Neural cell (in vitro differentiated cells): ENCODE data around the gene ATG7. TPM values are rescaled to one million over a fixed set of nuclear protein-coding genes. Genes with fewer than 3 reads are reported as not detected.

ENCODE experiments used
- H2AFZ ChIP-seq: fragments of 200-600, 300-800 bp; sonication (generic), shearing (Covaris generic); 2 replicates; pipeline ENCODE4 v1.6.0; 2014; ENCODE audit warnings: low read depth, mild to moderate bottlenecking, antibody characterized with exemption, low read length, moderate library complexity
- H3F3A ChIP-seq: fragments of 200-600 bp; shearing (Covaris generic); 2 replicates; pipeline ENCODE4 v1.6.1; 2016; ENCODE audit warnings: mild to moderate bottlenecking, moderate library complexity, mixed read lengths, antibody characterized with exemption, low read length; ENCODE audit not compliant: insufficient read depth, poor library complexity, severe bottlenecking
- H3K27ac ChIP-seq: fragments of 200-600, 300-800 bp; sonication (generic), shearing (Covaris generic); 2 replicates; pipeline ENCODE4 v1.5.1; 2014; ENCODE audit warnings: mild to moderate bottlenecking, low read length, moderate library complexity
- H3K27me3 ChIP-seq: fragments of 300-800, 200-600 bp; sonication (generic), shearing (Covaris generic); 2 replicates; pipeline ENCODE4 v1.6.0; 2014; ENCODE audit warnings: mild to moderate bottlenecking, low read depth, low read length, moderate library complexity; ENCODE audit not compliant: insufficient read depth
- H3K36me3 ChIP-seq: fragments of 300-800, 200-600 bp; sonication (generic), shearing (Covaris generic); 2 replicates; pipeline ENCODE4 v1.5.1; 2014; ENCODE audit warnings: mild to moderate bottlenecking, antibody characterized with exemption, low read length, moderate library complexity; ENCODE audit not compliant: insufficient read depth
- H3K4me2 ChIP-seq: fragments of 300-800, 200-600 bp; sonication (generic), shearing (Covaris generic); 2 replicates; pipeline ENCODE4 v1.6.0; 2014; ENCODE audit warnings: mild to moderate bottlenecking, low read length
- H3K4me3 ChIP-seq: fragments of 300-800, 200-600 bp; sonication (generic), shearing (Covaris generic); 2 replicates; pipeline ENCODE4 v1.5.1; 2014; ENCODE audit warnings: mild to moderate bottlenecking, low read length, moderate library complexity
- H3K79me2 ChIP-seq: fragments of 200-600 bp; shearing (Covaris generic); replicated peaks from 2 replicates; pipeline ENCODE4 v1.6.0; 2014; ENCODE audit warnings: mild to moderate bottlenecking, low read length, moderate library complexity; ENCODE audit not compliant: insufficient read depth
- H3K9ac ChIP-seq: fragments of 300-800, 200-600 bp; sonication (generic), shearing (Covaris generic); 2 replicates; pipeline ENCODE4 v1.6.1; 2016; ENCODE audit warnings: mild to moderate bottlenecking, low read length, mixed read lengths
- H3K9me2 ChIP-seq: fragments of 200-600 bp; shearing (Covaris generic); 2 replicates; pipeline ENCODE4 v1.6.1; 2016; ENCODE audit warnings: mild to moderate bottlenecking, low read length, mixed read lengths; ENCODE audit not compliant: insufficient read depth
- H3K9me3 ChIP-seq: fragments of 200-600, 300-800 bp; sonication (generic), shearing (Covaris generic); 2 replicates; pipeline ENCODE4 v1.6.1; 2016; ENCODE audit warnings: mild to moderate bottlenecking, mixed run types, low read length, moderate library complexity, mixed read lengths
- H4K20me1 ChIP-seq: fragments of 200-600 bp; shearing (Covaris generic); 2 replicates; pipeline ENCODE4 v1.6.1; 2016; ENCODE audit warnings: mild to moderate bottlenecking, mixed run types; ENCODE audit not compliant: insufficient read depth
- EP300 ChIP-seq: fragments of 450-650 bp; conservative IDR thresholded peaks from 2 replicates; pipeline ENCODE4 v1.6.1; 2014; ENCODE audit warnings: antibody characterized with exemption, mild to moderate bottlenecking, moderate library complexity; ENCODE audit not compliant: poor library complexity, severe bottlenecking
- EZH2 ChIP-seq: fragments of 200-600, 300-800 bp; shearing (Covaris generic), sonication (generic); IDR thresholded peaks from 2 replicates; pipeline ENCODE4 v1.6.1; 2014; ENCODE audit warnings: antibody characterized with exemption, low read length, borderline replicate concordance, mild to moderate bottlenecking; ENCODE audit not compliant: insufficient read depth, poor library complexity, severe bottlenecking
- POLR2AphosphoS5 ChIP-seq: IDR thresholded peaks from 2 replicates; pipeline ENCODE4 v1.6.1; 2012
- SMC3 ChIP-seq: fragments of 450-650 bp; conservative IDR thresholded peaks from 2 replicates; pipeline ENCODE4 v1.6.1; 2014; ENCODE audit warnings: antibody characterized with exemption, mild to moderate bottlenecking, moderate library complexity; ENCODE audit not compliant: poor library complexity
- TAF1 ChIP-seq: IDR thresholded peaks from 2 replicates; pipeline ENCODE4 v1.6.1; 2012; ENCODE audit warnings: low read depth
- polyA plus RNA-seq: library from polyadenylated mRNA; depleted of rRNA; stranded (reverse); fragments of >200 nt; gene quantifications from 2 replicates; pipeline ENCODE4 v1.2.3, GENCODE V29; 2014
- TF ChIP-seq, protein P1 (sequence below): IDR thresholded peaks from 2 replicates; pipeline ENCODE4 v1.6.1; 2012; ENCODE audit warnings: borderline replicate concordance
- TF ChIP-seq, protein P2 (sequence below): fragments of 450-650 bp; IDR thresholded peaks from 2 replicates; pipeline ENCODE4 v1.5.1; 2014; ENCODE audit warnings: antibody characterized with exemption, mild to moderate bottlenecking, moderate library complexity; ENCODE audit not compliant: poor library complexity, severe bottlenecking

Gene ATG7
- polyA plus RNA-seq, 1 donor from 2014 or later: 28.8 TPM

DNA sequence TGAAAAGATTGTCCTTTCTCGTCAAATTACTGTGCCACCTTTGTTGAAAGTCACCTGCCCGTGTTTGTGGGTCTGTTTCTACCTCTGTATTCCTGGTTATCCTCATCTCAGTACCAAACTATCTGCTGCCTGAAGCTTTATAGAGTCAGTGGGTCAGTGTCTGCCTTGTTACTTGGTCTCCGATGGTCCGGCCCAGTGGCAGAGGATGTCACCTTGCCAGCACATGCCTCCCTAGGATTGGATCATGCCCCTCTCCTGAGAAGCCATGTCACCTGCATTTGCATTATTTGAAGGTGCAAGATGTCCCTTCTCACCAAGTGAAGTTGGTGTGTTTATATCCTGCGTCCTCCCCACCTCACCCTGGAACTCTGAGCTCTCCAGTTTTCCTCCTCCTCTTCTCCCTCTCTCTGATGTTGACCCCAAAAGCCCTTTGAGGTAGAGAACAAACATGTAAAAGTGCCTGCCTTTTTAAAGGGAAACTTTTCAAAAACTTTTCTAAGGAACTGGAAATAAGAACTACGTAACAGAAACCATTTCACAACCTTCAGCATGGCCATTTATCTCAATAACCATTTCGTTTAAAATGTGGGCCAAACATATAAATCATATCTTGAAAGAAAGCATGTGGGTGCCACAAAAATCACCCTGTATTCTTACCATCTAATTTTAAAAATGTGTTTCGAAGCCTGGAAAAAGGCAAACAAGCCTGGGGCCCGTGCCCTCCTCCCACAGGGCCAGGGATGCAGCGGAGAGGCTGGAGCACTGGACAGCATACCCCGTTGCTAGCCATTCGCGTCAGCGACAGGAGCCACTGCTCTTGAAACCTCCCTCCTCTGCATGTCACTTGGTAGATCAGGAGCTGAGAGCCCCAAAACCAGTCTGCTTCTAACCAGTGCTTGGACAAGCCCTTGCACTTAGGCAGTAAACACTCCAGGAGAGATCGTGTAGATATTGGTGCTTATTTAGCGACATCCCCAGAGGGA lies 269.4 kb downstream of the ATG7 start:
- H3K4me3 ChIP-seq: no peak overlapping the region
- no peak overlapping the region for H3K4me2 ChIP-seq
- H3K9me2 ChIP-seq: no peaks in the 10 kb centered on the region
- no peaks in the 10 kb centered on the region for H3K36me3 ChIP-seq
- TF ChIP-seq EP300 (no peak), TAF1 (no peak), POLR2AphosphoS5 (no peak), SMC3 (no peak), EZH2 (no peak)
- TF ChIP-seq, protein P1, sequence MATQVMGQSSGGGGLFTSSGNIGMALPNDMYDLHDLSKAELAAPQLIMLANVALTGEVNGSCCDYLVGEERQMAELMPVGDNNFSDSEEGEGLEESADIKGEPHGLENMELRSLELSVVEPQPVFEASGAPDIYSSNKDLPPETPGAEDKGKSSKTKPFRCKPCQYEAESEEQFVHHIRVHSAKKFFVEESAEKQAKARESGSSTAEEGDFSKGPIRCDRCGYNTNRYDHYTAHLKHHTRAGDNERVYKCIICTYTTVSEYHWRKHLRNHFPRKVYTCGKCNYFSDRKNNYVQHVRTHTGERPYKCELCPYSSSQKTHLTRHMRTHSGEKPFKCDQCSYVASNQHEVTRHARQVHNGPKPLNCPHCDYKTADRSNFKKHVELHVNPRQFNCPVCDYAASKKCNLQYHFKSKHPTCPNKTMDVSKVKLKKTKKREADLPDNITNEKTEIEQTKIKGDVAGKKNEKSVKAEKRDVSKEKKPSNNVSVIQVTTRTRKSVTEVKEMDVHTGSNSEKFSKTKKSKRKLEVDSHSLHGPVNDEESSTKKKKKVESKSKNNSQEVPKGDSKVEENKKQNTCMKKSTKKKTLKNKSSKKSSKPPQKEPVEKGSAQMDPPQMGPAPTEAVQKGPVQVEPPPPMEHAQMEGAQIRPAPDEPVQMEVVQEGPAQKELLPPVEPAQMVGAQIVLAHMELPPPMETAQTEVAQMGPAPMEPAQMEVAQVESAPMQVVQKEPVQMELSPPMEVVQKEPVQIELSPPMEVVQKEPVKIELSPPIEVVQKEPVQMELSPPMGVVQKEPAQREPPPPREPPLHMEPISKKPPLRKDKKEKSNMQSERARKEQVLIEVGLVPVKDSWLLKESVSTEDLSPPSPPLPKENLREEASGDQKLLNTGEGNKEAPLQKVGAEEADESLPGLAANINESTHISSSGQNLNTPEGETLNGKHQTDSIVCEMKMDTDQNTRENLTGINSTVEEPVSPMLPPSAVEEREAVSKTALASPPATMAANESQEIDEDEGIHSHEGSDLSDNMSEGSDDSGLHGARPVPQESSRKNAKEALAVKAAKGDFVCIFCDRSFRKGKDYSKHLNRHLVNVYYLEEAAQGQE: no peak
- TF ChIP-seq, protein P2, sequence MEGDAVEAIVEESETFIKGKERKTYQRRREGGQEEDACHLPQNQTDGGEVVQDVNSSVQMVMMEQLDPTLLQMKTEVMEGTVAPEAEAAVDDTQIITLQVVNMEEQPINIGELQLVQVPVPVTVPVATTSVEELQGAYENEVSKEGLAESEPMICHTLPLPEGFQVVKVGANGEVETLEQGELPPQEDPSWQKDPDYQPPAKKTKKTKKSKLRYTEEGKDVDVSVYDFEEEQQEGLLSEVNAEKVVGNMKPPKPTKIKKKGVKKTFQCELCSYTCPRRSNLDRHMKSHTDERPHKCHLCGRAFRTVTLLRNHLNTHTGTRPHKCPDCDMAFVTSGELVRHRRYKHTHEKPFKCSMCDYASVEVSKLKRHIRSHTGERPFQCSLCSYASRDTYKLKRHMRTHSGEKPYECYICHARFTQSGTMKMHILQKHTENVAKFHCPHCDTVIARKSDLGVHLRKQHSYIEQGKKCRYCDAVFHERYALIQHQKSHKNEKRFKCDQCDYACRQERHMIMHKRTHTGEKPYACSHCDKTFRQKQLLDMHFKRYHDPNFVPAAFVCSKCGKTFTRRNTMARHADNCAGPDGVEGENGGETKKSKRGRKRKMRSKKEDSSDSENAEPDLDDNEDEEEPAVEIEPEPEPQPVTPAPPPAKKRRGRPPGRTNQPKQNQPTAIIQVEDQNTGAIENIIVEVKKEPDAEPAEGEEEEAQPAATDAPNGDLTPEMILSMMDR: no peak
- no peaks in the 10 kb centered on the region for H3F3A ChIP-seq
- no peaks in the 10 kb centered on the region for H3K27me3 ChIP-seq
- H3K9me3 ChIP-seq: no peaks in the 10 kb centered on the region
- no peak overlapping the region for H3K27ac ChIP-seq
- no peak overlapping the region for H3K9ac ChIP-seq
- no peaks in the 10 kb centered on the region for H3K79me2 ChIP-seq
- no peaks in the 10 kb centered on the region for H4K20me1 ChIP-seq
- H2AFZ ChIP-seq: no peak overlapping the region

DNA sequence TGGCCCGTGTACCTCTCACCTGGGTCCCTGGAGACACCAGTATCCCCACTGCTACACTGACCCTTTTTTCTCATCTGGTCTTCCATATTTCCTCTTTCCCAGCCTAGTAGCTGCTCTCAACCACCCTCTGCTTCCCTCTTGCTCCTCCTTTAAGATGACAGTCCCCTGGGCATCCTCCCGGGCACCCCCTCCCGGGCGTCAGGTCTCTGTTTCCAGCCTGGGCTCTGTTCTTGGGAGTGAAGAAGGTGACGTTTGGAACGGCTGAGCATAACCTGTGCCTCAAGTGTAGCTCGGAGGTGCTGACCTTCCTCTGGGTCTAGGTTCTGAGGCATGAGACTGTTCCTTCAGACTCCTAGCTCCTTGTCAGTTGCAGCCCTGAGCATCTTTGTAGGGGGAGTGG lies 270.4 kb downstream of the ATG7 start:
- no peak overlapping the region for H3K27ac ChIP-seq
- H3K4me2 ChIP-seq: no peak overlapping the region
- no peak overlapping the region for H2AFZ ChIP-seq
- no peak overlapping the region for H3K4me3 ChIP-seq
- no peaks in the 10 kb centered on the region for H3K9me2 ChIP-seq
- H3K36me3 ChIP-seq: no peaks in the 10 kb centered on the region
- no peaks in the 10 kb centered on the region for H3K27me3 ChIP-seq
- no peaks in the 10 kb centered on the region for H3F3A ChIP-seq
- no peaks in the 10 kb centered on the region for H4K20me1 ChIP-seq
- H3K9me3 ChIP-seq: no peaks in the 10 kb centered on the region
- no peak overlapping the region for H3K9ac ChIP-seq
- no peak for TF ChIP-seq POLR2AphosphoS5
- H3K79me2 ChIP-seq: no peaks in the 10 kb centered on the region
